Stimulated activated CD8-positive, alpha-beta memory T cell treated with anti-CD3 and anti-CD28 coated beads, Interleukin-7, amount 100 ng/mL, for 48 hours (primary cell): ENCODE results near the gene CLCN1.
"Not testable (repeated sequence)": the region's sequence is repeated elsewhere in the genome, so short reads cannot be mapped to it uniquely, and the experiment has no call there.

Experiments
- DNase-seq, 2 donors: peaks; one replicate each; pipeline ENCODE4 v3.0.0-alpha.2; 2020; ENCODE audit warnings: low read depth in 1 of 2; ENCODE audit errors: extremely low read depth in 1 of 2

Gene CLCN1

GRCh38 chr7:143315776-143316175, at the start of gene CLCN1:
Gene CLCN1, plus strand, starts transcription at chr7:143316111. Its CDS starts 102 bp downstream, at chr7:143316213.
- DNase-seq = no peak

GRCh38 chr7:143269251-143269650, 46.7 kb upstream of the CLCN1 start:
- no peak for DNase-seq

GRCh38 chr7:143271240-143271639, 44.7 kb upstream of the CLCN1 start:
- DNase-seq = no peak

- no peak for DNase-seq
These were observed 43.0 kb upstream of the CLCN1 start for GRCh38 chr7:143272871-143273270.

- DNase-seq = no peak
These were observed 36.5 kb upstream of the CLCN1 start for GRCh38 chr7:143279186-143280098.

GRCh38 chr7:143280160-143280559, 35.8 kb upstream of the CLCN1 start:
- DNase-seq = no peak

GRCh38 chr7:143280566-143280965, 35.3 kb upstream of the CLCN1 start:
- DNase-seq = no peak

- DNase-seq = no peak
These were observed 34.4 kb upstream of the CLCN1 start for GRCh38 chr7:143281529-143281928.

- no peak for DNase-seq
These were observed 33.8 kb upstream of the CLCN1 start for GRCh38 chr7:143282124-143282523.

GRCh38 chr7:143283381-143283780, 32.5 kb upstream of the CLCN1 start:
- no peak for DNase-seq

GRCh38 chr7:143284591-143285469, 31.1 kb upstream of the CLCN1 start, which contains the start of gene TMEM139:
Gene TMEM139, plus strand, starts transcription at chr7:143284958. Its CDS starts 1,000 bp downstream, at chr7:143285958.
- no peak for DNase-seq

GRCh38 chr7:143285470-143285778, 30.5 kb upstream of the CLCN1 start:
- no peak for DNase-seq

GRCh38 chr7:143285806-143286521, 29.9 kb upstream of the CLCN1 start:
- DNase-seq = no peak

GRCh38 chr7:143286522-143286890, 29.4 kb upstream of the CLCN1 start:
- DNase-seq = no peak

GRCh38 chr7:143287339-143287934, 28.5 kb upstream of the CLCN1 start:
- DNase-seq = no peak

GRCh38 chr7:143287935-143288826, 27.7 kb upstream of the CLCN1 start, which contains the start of gene CASP2:
Gene CASP2, plus strand, starts transcription at chr7:143288351. Its CDS starts 105 bp downstream, at chr7:143288456.
- peak; percentile 98 to 99 for DNase-seq

GRCh38 chr7:143288836-143289235, 27.1 kb upstream of the CLCN1 start:
- DNase-seq = no peak

- no peak for DNase-seq
These were observed 26.5 kb upstream of the CLCN1 start for GRCh38 chr7:143289421-143289820.

GRCh38 chr7:143289888-143290287, 26.0 kb upstream of the CLCN1 start:
- not testable (repeated sequence) for DNase-seq

- DNase-seq = no peak
These were observed 25.6 kb upstream of the CLCN1 start for GRCh38 chr7:143290293-143290692.
